HepG2 (cell line): Measurements from ENCODE around the gene PDZD7. TPM values are rescaled to one million over a fixed set of nuclear protein-coding genes. Genes with fewer than 3 reads are reported as not detected.

Experiments
- AHDC1 ChIP-seq: sonication (generic); formaldehyde crosslinking; IDR thresholded peaks from 2 replicates; pipeline ENCODE4 v1.5.1; 2020; ENCODE audit warnings: mild to moderate bottlenecking, missing genetic modification reagents, borderline replicate concordance
- ATF1 ChIP-seq: IDR thresholded peaks from 2 replicates; pipeline ENCODE4 v1.6.1; 2016; ENCODE audit warnings: mild to moderate bottlenecking, control low read depth
- ATF3 ChIP-seq: sonication (generic); formaldehyde crosslinking; IDR thresholded peaks from 2 replicates; pipeline ENCODE4 v1.4.0; 2020; ENCODE audit warnings: missing genetic modification reagents
- ATM ChIP-seq: fragments of 450-650 bp; IDR thresholded peaks from 2 replicates; pipeline ENCODE4 v1.7.1; 2017; ENCODE audit warnings: mild to moderate bottlenecking, borderline replicate concordance
- DPF2 ChIP-seq: sonication (generic); formaldehyde crosslinking; IDR thresholded peaks from 2 replicates; pipeline ENCODE4 v1.4.0; 2020; ENCODE audit warnings: mild to moderate bottlenecking, low read depth, missing genetic modification reagents, borderline replicate concordance
- FOXK2 ChIP-seq: fragments of 450-650 bp; IDR thresholded peaks from 2 replicates; pipeline ENCODE4 v1.6.1; 2016
- GPN1 ChIP-seq: sonication (generic); formaldehyde crosslinking; IDR thresholded peaks from 2 replicates; pipeline ENCODE4 v1.5.1; 2020; ENCODE audit warnings: missing genetic modification reagents, borderline replicate concordance
- HCFC1 ChIP-seq: fragments of 150-350 bp; IDR thresholded peaks from 2 replicates; pipeline ENCODE4 v1.6.1; 2014; ENCODE audit warnings: low read depth, low read length
- HOXA3 ChIP-seq: sonication (generic); formaldehyde crosslinking; IDR thresholded peaks from 2 replicates; pipeline ENCODE4 v1.5.0; 2020; ENCODE audit warnings: missing genetic modification reagents
- KDM4B ChIP-seq: sonication (generic); formaldehyde crosslinking; IDR thresholded peaks from 2 replicates; pipeline ENCODE4 v1.4.0; 2020; ENCODE audit warnings: missing genetic modification reagents
- LCORL ChIP-seq, 2 experiments: fragments of 450-650 bp in 1 of 2; sonication (generic) in 1 of 2; formaldehyde crosslinking in 1 of 2; IDR thresholded peaks; 2 replicates each; pipeline versions ENCODE4 v1.5.0 to v1.6.1; 2017 to 2020; ENCODE audit warnings: antibody characterized with exemption in 1 of 2, missing genetic modification reagents in 1 of 2
- NR1H2 ChIP-seq: sonication (generic); formaldehyde crosslinking; IDR thresholded peaks from 2 replicates; pipeline ENCODE4 v1.8.1; 2022; ENCODE audit warnings: low read depth, missing genetic modification reagents, borderline replicate concordance
- PCBP1 ChIP-seq: fragments of 200-400 bp; formaldehyde crosslinking; IDR thresholded peaks from 2 replicates; pipeline ENCODE4 v1.6.1; 2017; ENCODE audit warnings: mild to moderate bottlenecking, low read depth, low read length, borderline replicate concordance
- ZBTB33 ChIP-seq: sonication (generic); formaldehyde crosslinking; IDR thresholded peaks from 2 replicates; pipeline ENCODE4 v1.4.0; 2020; ENCODE audit warnings: missing genetic modification reagents
- ZNF136 ChIP-seq: sonication (generic); formaldehyde crosslinking; IDR thresholded peaks from 2 replicates; pipeline ENCODE4 v1.8.1; 2022; ENCODE audit warnings: low read depth, mild to moderate bottlenecking, moderate library complexity, missing genetic modification reagents
- ZNF235 ChIP-seq: sonication (generic); formaldehyde crosslinking; IDR thresholded peaks from 2 replicates; pipeline ENCODE4 v1.8.1; 2023; ENCODE audit warnings: mild to moderate bottlenecking, missing genetic modification reagents, borderline replicate concordance
- ZNF674 ChIP-seq: sonication (generic); formaldehyde crosslinking; IDR thresholded peaks from 2 replicates; pipeline ENCODE4 v1.5.0; 2020; ENCODE audit warnings: low read depth, mild to moderate bottlenecking, missing genetic modification reagents
- ZNF691 ChIP-seq: sonication (generic); formaldehyde crosslinking; IDR thresholded peaks from 2 replicates; pipeline ENCODE4 v1.4.0; 2020; ENCODE audit warnings: missing genetic modification reagents, low read depth, mild to moderate bottlenecking, borderline replicate concordance
- ZSCAN31 ChIP-seq: sonication (generic); formaldehyde crosslinking; IDR thresholded peaks from 2 replicates; pipeline ENCODE4 v1.5.0; 2020; ENCODE audit warnings: low read depth, mild to moderate bottlenecking, missing genetic modification reagents
- polyA plus RNA-seq, 8 experiments: library from polyadenylated mRNA; depleted of rRNA in 3 of 8; stranded (reverse) in 7 of 8; unstranded in 1 of 8; fragments of >200 nt; fragmentation: Illumina TruSeq in 4 of 8; extraction: Trizol in 4 of 8; gene quantifications; 2 replicates each; pipeline versions ENCODE4 v1.2.1 to v1.2.3, GENCODE V29; 2011 to 2016; ENCODE audit warnings: low read depth in 4 of 8, missing spikeins in 1 of 8, mixed read lengths in 1 of 8; ENCODE audit not compliant: insufficient read depth in 1 of 8
- total RNA-seq, 5 experiments: library from RNA; depleted of rRNA; stranded (reverse); fragments of >200 nt; fragmentation: Illumina TruSeq; extraction: Trizol; gene quantifications; 2 replicates each; pipeline ENCODE4 v1.2.3, GENCODE V29; 2016; ENCODE audit warnings: low read depth in 1 of 5
- TF ChIP-seq, protein P1 (sequence below): sonication (generic); formaldehyde crosslinking; IDR thresholded peaks from 2 replicates; pipeline ENCODE4 v1.5.1; 2020; ENCODE audit warnings: mild to moderate bottlenecking, moderate library complexity, missing genetic modification reagents

The PDZD7 gene
- total and polyA plus RNA-seq, 2 of the 13 experiments (the other 11 are each of a cell fraction or from before 2014, with no cell fraction given) = 0.58 to 0.73 TPM

DNA sequence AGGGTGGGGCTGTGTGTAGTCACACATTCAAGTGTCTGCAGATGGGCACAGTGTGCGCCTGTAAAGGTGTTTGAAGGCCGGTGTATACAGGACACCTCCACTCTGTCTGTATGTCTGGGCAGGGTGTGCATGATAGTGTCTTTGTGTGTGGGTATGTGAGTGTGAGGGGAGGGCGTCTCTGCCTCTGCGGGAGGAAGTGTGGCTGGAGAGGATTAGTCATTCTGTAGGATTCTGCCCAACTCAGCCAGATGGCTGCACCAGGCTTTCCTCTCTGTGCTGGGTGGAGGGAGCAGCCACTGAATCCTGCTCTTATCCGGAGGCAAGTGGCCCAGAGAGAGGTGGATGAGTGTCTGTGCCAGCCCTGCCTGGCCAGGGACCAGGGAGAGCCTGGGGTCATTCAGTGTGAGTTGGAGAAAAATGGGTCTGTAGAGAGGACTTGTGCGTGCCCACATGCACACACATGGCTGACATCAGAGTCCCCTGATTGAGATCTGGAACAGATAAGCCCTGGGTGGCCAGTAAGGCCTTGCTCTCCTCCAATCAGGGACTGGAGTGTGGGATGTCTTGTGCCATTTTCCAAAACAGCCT, 1.8 kb upstream of the PDZD7 start (continued):
- TF ChIP-seq NR1H2 = no peak
- TF ChIP-seq ATF3 (CRISPR knock-in tag) = peak; percentile 44; the same call in 1 of the 2 replicates
- no peak for TF ChIP-seq FOXK2
- no peak for TF ChIP-seq ZNF674 (CRISPR knock-in tag)
- no peak; the same call in 1 of the 2 replicates for TF ChIP-seq HOXA3 (CRISPR knock-in tag)
- TF ChIP-seq DPF2 = peak; percentile 47; the same call in 1 of the 2 replicates
- no peak for TF ChIP-seq HCFC1
- TF ChIP-seq ATM = no peak
- no peak for TF ChIP-seq ZBTB33 (CRISPR knock-in tag)
- TF ChIP-seq KDM4B = no peak
- peak; percentile 50; the same call in 1 of the 2 replicates for TF ChIP-seq ZNF691 (CRISPR knock-in tag)
- TF ChIP-seq AHDC1 (CRISPR knock-in tag) = no peak
- no peak for TF ChIP-seq ZSCAN31 (CRISPR knock-in tag)
- TF ChIP-seq ZNF235 (CRISPR knock-in tag) = no peak
- TF ChIP-seq ATF1 (CRISPR knock-in tag) = no peak
- TF ChIP-seq ZNF136 (CRISPR knock-in tag) = no peak
- no peak for TF ChIP-seq GPN1 (CRISPR knock-in tag)
- TF ChIP-seq, protein P1, sequence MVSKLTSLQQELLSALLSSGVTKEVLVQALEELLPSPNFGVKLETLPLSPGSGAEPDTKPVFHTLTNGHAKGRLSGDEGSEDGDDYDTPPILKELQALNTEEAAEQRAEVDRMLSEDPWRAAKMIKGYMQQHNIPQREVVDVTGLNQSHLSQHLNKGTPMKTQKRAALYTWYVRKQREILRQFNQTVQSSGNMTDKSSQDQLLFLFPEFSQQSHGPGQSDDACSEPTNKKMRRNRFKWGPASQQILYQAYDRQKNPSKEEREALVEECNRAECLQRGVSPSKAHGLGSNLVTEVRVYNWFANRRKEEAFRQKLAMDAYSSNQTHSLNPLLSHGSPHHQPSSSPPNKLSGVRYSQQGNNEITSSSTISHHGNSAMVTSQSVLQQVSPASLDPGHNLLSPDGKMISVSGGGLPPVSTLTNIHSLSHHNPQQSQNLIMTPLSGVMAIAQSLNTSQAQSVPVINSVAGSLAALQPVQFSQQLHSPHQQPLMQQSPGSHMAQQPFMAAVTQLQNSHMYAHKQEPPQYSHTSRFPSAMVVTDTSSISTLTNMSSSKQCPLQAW (CRISPR knock-in tag) = peak; percentile 50; the same call in 1 of the 2 replicates
- TF ChIP-seq LCORL (IDR thresholded peaks at IDR 0.05) = no peak
- no peak for TF ChIP-seq LCORL (CRISPR knock-in tag; IDR thresholded peaks at IDR 0.05)
- TF ChIP-seq PCBP1 = no peak
